ENCODE data around the gene MYBPC3.
"Not testable (repeated sequence)": the region's sequence is repeated elsewhere in the genome, so short reads cannot be mapped to it uniquely, and the experiment has no call there.

Gene MYBPC3

GRCh38 chr11:47336595-47336994 lies 15.9 kb downstream of the MYBPC3 start:
- H3K27ac ChIP-seq (ENCODE audit: low read length) = no peak overlapping the region
- no peak overlapping the region for H3K9ac ChIP-seq (ENCODE audit: low read length in 2 of 2)
- no peaks in the 10 kb centered on the region for H3K27me3 ChIP-seq (ENCODE audit: control insufficient read depth in 1 of 2, insufficient read depth in 2 of 2, low read length in 2 of 2)
- no peaks in the 10 kb centered on the region for H3K4me1 ChIP-seq (ENCODE audit: control insufficient read depth, insufficient read depth, low read length)
- H3K9me3 ChIP-seq (ENCODE audit: control insufficient read depth in 2 of 2, low read length in 2 of 2) = no peaks in the 10 kb centered on the region
- H3K4me3 ChIP-seq (ENCODE audit: low read length in 2 of 2) = no peak overlapping the region
- no peaks in the 10 kb centered on the region for H3K36me3 ChIP-seq (ENCODE audit: control insufficient read depth in 2 of 2, insufficient read depth in 2 of 2, low read length in 2 of 2)

GRCh38 chr11:47335733-47336132 lies 16.8 kb downstream of the MYBPC3 start:
- Histone ChIP-seq H3K27ac (ENCODE audit: low read length) (no peak overlapping the region), H3K4me1 (ENCODE audit: control insufficient read depth, insufficient read depth, low read length) (no peaks in the 10 kb centered on the region), H3K27me3 (ENCODE audit: control insufficient read depth in 1 of 2, insufficient read depth in 2 of 2, low read length in 2 of 2) (no peaks in the 10 kb centered on the region), H3K4me3 (ENCODE audit: low read length in 2 of 2) (no peak overlapping the region), H3K9ac (ENCODE audit: low read length in 2 of 2) (no peak overlapping the region), H3K9me3 (ENCODE audit: control insufficient read depth in 2 of 2, low read length in 2 of 2) (no peaks in the 10 kb centered on the region), H3K36me3 (ENCODE audit: control insufficient read depth in 2 of 2, insufficient read depth in 2 of 2, low read length in 2 of 2) (peaks cover 0 to under 1% of the 10 kb centered on the region in 2 donors)

- H3K4me1 ChIP-seq (ENCODE audit: control insufficient read depth, insufficient read depth, low read length); H3K27me3 ChIP-seq (ENCODE audit: control insufficient read depth in 1 of 2, insufficient read depth in 2 of 2, low read length in 2 of 2); H3K9me3 ChIP-seq (ENCODE audit: control insufficient read depth in 2 of 2, low read length in 2 of 2); H3K4me3 ChIP-seq (ENCODE audit: low read length in 2 of 2); H3K36me3 ChIP-seq (ENCODE audit: control insufficient read depth in 2 of 2, insufficient read depth in 2 of 2, low read length in 2 of 2); H3K9ac ChIP-seq (ENCODE audit: low read length in 2 of 2); H3K27ac ChIP-seq (ENCODE audit: low read length): not testable (repeated sequence)
Measured at GRCh38 chr11:47334699-47335411, 17.6 kb downstream of the MYBPC3 start.

- Histone ChIP-seq H3K36me3 (ENCODE audit: control insufficient read depth in 2 of 2, insufficient read depth in 2 of 2, low read length in 2 of 2) (peaks cover 6 to 7% of the 10 kb centered on the region in 2 donors), H3K9me3 (ENCODE audit: control insufficient read depth in 2 of 2, low read length in 2 of 2) (no peaks in the 10 kb centered on the region), H3K9ac (ENCODE audit: low read length in 2 of 2) (no peak overlapping the region), H3K27ac (ENCODE audit: low read length) (no peak overlapping the region), H3K27me3 (ENCODE audit: control insufficient read depth in 1 of 2, insufficient read depth in 2 of 2, low read length in 2 of 2) (no peaks in the 10 kb centered on the region), H3K4me1 (ENCODE audit: control insufficient read depth, insufficient read depth, low read length) (peaks cover 2% of the 10 kb centered on the region), H3K4me3 (ENCODE audit: low read length in 2 of 2) (no peak overlapping the region)
Measured at GRCh38 chr11:47333886-47334443, 18.5 kb downstream of the MYBPC3 start.

GRCh38 chr11:47333526-47333845 lies 19.0 kb downstream of the MYBPC3 start:
- Histone ChIP-seq H3K4me3 (ENCODE audit: low read length in 2 of 2) (no peak overlapping the region), H3K9ac (ENCODE audit: low read length in 2 of 2) (no peak overlapping the region), H3K27ac (ENCODE audit: low read length) (no peak overlapping the region), H3K27me3 (ENCODE audit: control insufficient read depth in 1 of 2, insufficient read depth in 2 of 2, low read length in 2 of 2) (no peaks in the 10 kb centered on the region), H3K4me1 (ENCODE audit: control insufficient read depth, insufficient read depth, low read length) (peaks cover 2% of the 10 kb centered on the region), H3K9me3 (ENCODE audit: control insufficient read depth in 2 of 2, low read length in 2 of 2) (no peaks in the 10 kb centered on the region), H3K36me3 (ENCODE audit: control insufficient read depth in 2 of 2, insufficient read depth in 2 of 2, low read length in 2 of 2) (peaks cover 7% of the 10 kb centered on the region in 2 donors)

GRCh38 chr11:47332791-47333525 lies 19.5 kb downstream of the MYBPC3 start:
- Histone ChIP-seq H3K9ac (ENCODE audit: low read length in 2 of 2) (no peak overlapping the region), H3K9me3 (ENCODE audit: control insufficient read depth in 2 of 2, low read length in 2 of 2) (no peaks in the 10 kb centered on the region), H3K36me3 (ENCODE audit: control insufficient read depth in 2 of 2, insufficient read depth in 2 of 2, low read length in 2 of 2) (peaks cover 8 to 13% of the 10 kb centered on the region in 2 donors), H3K4me1 (ENCODE audit: control insufficient read depth, insufficient read depth, low read length) (peaks cover 2% of the 10 kb centered on the region), H3K27me3 (ENCODE audit: control insufficient read depth in 1 of 2, insufficient read depth in 2 of 2, low read length in 2 of 2) (no peaks in the 10 kb centered on the region), H3K4me3 (ENCODE audit: low read length in 2 of 2) (no peak overlapping the region), H3K27ac (ENCODE audit: low read length) (no peak overlapping the region)

- Histone ChIP-seq H3K9me3 (ENCODE audit: control insufficient read depth in 2 of 2, low read length in 2 of 2) (no peaks in the 10 kb centered on the region), H3K9ac (ENCODE audit: low read length in 2 of 2) (no peak overlapping the region), H3K4me3 (ENCODE audit: low read length in 2 of 2) (no peak overlapping the region), H3K4me1 (ENCODE audit: control insufficient read depth, insufficient read depth, low read length) (peaks cover 2% of the 10 kb centered on the region), H3K27me3 (ENCODE audit: control insufficient read depth in 1 of 2, insufficient read depth in 2 of 2, low read length in 2 of 2) (no peaks in the 10 kb centered on the region), H3K27ac (ENCODE audit: low read length) (no peak overlapping the region), H3K36me3 (ENCODE audit: control insufficient read depth in 2 of 2, insufficient read depth in 2 of 2, low read length in 2 of 2) (peaks cover 13 to 16% of the 10 kb centered on the region in 2 donors)
Measured at GRCh38 chr11:47332303-47332711, 20.2 kb downstream of the MYBPC3 start.

- H3K27me3 ChIP-seq (ENCODE audit: control insufficient read depth in 1 of 2, insufficient read depth in 2 of 2, low read length in 2 of 2) = no peaks in the 10 kb centered on the region
- no peak overlapping the region for H3K27ac ChIP-seq (ENCODE audit: low read length)
- no peaks in the 10 kb centered on the region for H3K9me3 ChIP-seq (ENCODE audit: control insufficient read depth in 2 of 2, low read length in 2 of 2)
- peaks cover 2% of the 10 kb centered on the region for H3K4me1 ChIP-seq (ENCODE audit: control insufficient read depth, insufficient read depth, low read length)
- no peak overlapping the region for H3K4me3 ChIP-seq (ENCODE audit: low read length in 2 of 2)
- no peak overlapping the region for H3K9ac ChIP-seq (ENCODE audit: low read length in 2 of 2)
- peaks cover 13 to 22% of the 10 kb centered on the region in 2 donors for H3K36me3 ChIP-seq (ENCODE audit: control insufficient read depth in 2 of 2, insufficient read depth in 2 of 2, low read length in 2 of 2)
Measured at GRCh38 chr11:47331454-47332302, 20.8 kb downstream of the MYBPC3 start.

- no peak overlapping the region for H3K9ac ChIP-seq (ENCODE audit: low read length in 2 of 2)
- H3K27ac ChIP-seq (ENCODE audit: low read length) = no peak overlapping the region
- no peak overlapping the region for H3K4me3 ChIP-seq (ENCODE audit: low read length in 2 of 2)
- no peaks in the 10 kb centered on the region for H3K9me3 ChIP-seq (ENCODE audit: control insufficient read depth in 2 of 2, low read length in 2 of 2)
- peaks cover 15 to 27% of the 10 kb centered on the region in 2 donors for H3K36me3 ChIP-seq (ENCODE audit: control insufficient read depth in 2 of 2, insufficient read depth in 2 of 2, low read length in 2 of 2)
- peaks cover 2% of the 10 kb centered on the region for H3K4me1 ChIP-seq (ENCODE audit: control insufficient read depth, insufficient read depth, low read length)
- no peaks in the 10 kb centered on the region for H3K27me3 ChIP-seq (ENCODE audit: control insufficient read depth in 1 of 2, insufficient read depth in 2 of 2, low read length in 2 of 2)
Measured at GRCh38 chr11:47329987-47330931, 22.2 kb downstream of the MYBPC3 start.
